T-helper 1 cell treated with Interleukin-12 subunit alpha and Interleukin-12 subunit beta and Interleukin-4 antibody, amounts not matched to agents 30 μg/mL and 1 μg/mL, for 36 hours (primary cell): ENCODE data around the gene SPDYE3.
"Not testable (repeated sequence)": the region's sequence is repeated elsewhere in the genome, so short reads cannot be mapped to it uniquely, and the experiment has no call there.

Source experiments
- H3K27ac Mint-ChIP-seq: one replicate; pipeline ENCODE4 v1.8.0; 2021; ENCODE audit warnings: mild to moderate bottlenecking, mixed read lengths
- H3K27me3 Mint-ChIP-seq: one replicate; pipeline ENCODE4 v1.8.0; 2021; ENCODE audit warnings: low read depth, mixed read lengths
- H3K36me3 Mint-ChIP-seq: one replicate; pipeline ENCODE4 v1.8.0; 2021; ENCODE audit warnings: low read depth, mixed read lengths
- H3K4me1 Mint-ChIP-seq: one replicate; pipeline ENCODE4 v1.8.0; 2021; ENCODE audit warnings: low read depth, mixed read lengths
- H3K4me3 Mint-ChIP-seq: one replicate; pipeline ENCODE4 v1.8.0; 2021; ENCODE audit warnings: mild to moderate bottlenecking, moderate library complexity, mixed read lengths
- H3K9me3 Mint-ChIP-seq: one replicate; pipeline ENCODE4 v1.8.0; 2021; ENCODE audit warnings: mixed read lengths

The SPDYE3 gene, protein sequence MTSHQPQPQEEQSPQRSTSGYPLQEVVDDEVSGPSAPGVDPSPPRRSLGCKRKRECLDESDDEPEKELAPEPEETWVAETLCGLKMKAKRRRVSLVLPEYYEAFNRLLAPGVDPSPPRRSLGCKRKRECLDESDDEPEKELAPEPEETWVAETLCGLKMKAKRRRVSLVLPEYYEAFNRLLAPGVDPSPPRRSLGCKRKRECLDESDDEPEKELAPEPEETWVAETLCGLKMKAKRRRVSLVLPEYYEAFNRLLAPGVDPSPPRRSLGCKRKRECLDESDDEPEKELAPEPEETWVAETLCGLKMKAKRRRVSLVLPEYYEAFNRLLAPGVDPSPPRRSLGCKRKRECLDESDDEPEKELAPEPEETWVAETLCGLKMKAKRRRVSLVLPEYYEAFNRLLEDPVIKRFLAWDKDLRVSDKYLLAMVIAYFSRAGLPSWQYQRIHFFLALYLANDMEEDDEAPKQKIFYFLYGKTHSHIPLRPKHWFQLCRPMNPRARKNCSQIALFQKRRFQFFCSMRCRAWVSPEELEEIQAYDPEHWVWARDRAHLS

GRCh38 chr7:100307402-100307801, at the start of gene SPDYE3:
Gene SPDYE3 (plus strand): TSS chr7:100307702. CDS start chr7:100307886, 184 bp downstream.
- not testable (repeated sequence) for H3K9me3 Mint-ChIP-seq, H3K27ac Mint-ChIP-seq, H3K27me3 Mint-ChIP-seq, H3K36me3 Mint-ChIP-seq, H3K4me1 Mint-ChIP-seq, H3K4me3 Mint-ChIP-seq

GRCh38 chr7:100259984-100260383, 47.5 kb upstream of the SPDYE3 start:
- not testable (repeated sequence) for H3K36me3 Mint-ChIP-seq, H3K4me1 Mint-ChIP-seq, H3K27me3 Mint-ChIP-seq, H3K9me3 Mint-ChIP-seq, H3K4me3 Mint-ChIP-seq, H3K27ac Mint-ChIP-seq

DNA sequence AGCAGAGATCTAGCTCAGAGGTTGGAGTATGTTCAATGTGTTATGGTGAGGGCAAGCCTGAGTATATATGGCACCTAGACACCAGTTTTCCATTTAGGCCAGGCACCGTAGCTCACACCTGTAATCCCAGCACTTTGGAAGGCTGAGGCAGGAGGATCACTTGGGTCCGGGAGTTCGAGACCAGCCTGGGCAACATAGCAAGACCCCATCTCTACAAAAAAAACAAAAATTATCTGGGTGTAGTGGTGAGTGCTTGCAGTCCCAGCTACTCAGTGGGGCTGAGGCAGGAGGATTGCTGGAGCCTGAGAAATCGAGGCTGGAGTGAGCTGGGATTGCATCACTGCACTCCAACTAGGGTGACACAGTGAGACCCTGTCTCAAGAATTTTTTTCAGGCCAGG, 44.6 kb upstream of the SPDYE3 start:
- H3K4me3 Mint-ChIP-seq, H3K4me1 Mint-ChIP-seq, H3K9me3 Mint-ChIP-seq, H3K36me3 Mint-ChIP-seq, H3K27ac Mint-ChIP-seq, H3K27me3 Mint-ChIP-seq: not testable (repeated sequence)

GRCh38 chr7:100264223-100264622, 43.3 kb upstream of the SPDYE3 start:
- H3K9me3 Mint-ChIP-seq, H3K4me1 Mint-ChIP-seq, H3K27ac Mint-ChIP-seq, H3K27me3 Mint-ChIP-seq, H3K36me3 Mint-ChIP-seq, H3K4me3 Mint-ChIP-seq: not testable (repeated sequence)

DNA sequence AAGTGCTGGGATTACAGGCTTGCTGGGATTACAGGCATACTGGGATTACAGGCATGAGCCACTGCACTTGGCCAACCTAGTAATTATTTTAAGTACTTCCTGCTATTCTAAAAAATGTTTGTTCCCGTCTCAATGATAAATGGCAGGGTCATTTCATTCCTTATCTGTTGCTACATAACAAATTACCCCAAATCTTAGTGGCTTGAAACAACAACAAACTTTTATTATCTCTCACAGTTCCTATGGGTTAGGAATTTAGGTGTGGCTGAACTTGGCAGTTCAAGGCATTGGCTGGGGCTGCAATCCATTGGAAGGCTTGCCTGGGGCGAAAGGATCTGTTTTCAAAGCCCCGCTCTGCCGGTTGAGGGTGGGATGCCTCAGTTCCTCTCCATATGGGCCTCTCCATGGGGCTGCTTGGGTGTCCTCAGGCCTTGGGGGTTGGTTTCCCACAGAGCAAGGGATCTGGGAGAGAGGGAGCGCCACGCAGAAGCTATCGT, 42.8 kb upstream of the SPDYE3 start:
- not testable (repeated sequence) for H3K27ac Mint-ChIP-seq, H3K27me3 Mint-ChIP-seq, H3K9me3 Mint-ChIP-seq, H3K4me3 Mint-ChIP-seq, H3K4me1 Mint-ChIP-seq, H3K36me3 Mint-ChIP-seq

GRCh38 chr7:100265851-100266250, 41.7 kb upstream of the SPDYE3 start:
- not testable (repeated sequence) for H3K9me3 Mint-ChIP-seq, H3K4me3 Mint-ChIP-seq, H3K36me3 Mint-ChIP-seq, H3K27me3 Mint-ChIP-seq
- Mint-ChIP-seq H3K27ac (peak overlapping the region; percentile 4), H3K4me1 (peaks cover 10% of the 10 kb centered on the region)

DNA sequence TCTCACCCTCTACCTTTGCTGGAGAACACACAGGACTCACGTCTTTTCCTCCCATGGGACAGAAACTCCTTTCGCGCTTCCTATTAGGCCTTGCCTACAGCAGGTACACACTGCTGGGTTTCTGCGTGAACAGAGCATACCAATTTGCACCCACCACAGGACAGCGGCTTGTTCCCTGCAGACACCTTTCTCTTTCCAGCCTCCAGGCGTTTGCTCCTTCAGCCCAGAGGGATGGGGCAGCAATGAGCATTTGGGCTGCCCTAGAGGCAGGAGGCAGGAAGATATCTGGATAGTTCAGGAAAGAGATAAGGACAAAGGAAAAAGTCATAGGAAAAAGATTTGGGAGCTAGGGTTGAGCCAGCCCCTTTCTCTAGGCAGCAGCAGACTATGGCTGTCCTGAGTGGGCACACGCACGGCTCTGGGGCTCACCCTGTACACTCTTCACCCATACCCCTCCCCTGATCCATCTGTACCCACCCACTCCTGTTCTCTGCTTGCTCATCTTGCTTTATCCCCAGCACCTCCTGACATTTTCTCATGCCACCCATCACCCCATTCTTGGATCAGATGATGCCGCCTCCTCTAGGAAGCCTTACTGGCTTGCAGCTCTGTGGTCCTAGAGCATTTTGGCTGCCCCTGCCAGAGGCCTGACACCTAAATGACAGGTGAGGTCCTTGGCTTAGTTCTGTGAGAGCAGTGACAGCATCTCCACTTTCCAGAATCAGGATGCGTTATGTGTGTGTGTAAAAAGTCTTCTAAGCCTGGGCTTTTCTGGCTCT, 40.7 kb upstream of the SPDYE3 start:
- Mint-ChIP-seq H3K4me1 (peaks cover 15% of the 10 kb centered on the region), H3K9me3 (no peaks in the 10 kb centered on the region), H3K27me3 (peaks cover 8% of the 10 kb centered on the region), H3K4me3 (no peak overlapping the region), H3K36me3 (peaks cover 2% of the 10 kb centered on the region), H3K27ac (no peak overlapping the region)

DNA sequence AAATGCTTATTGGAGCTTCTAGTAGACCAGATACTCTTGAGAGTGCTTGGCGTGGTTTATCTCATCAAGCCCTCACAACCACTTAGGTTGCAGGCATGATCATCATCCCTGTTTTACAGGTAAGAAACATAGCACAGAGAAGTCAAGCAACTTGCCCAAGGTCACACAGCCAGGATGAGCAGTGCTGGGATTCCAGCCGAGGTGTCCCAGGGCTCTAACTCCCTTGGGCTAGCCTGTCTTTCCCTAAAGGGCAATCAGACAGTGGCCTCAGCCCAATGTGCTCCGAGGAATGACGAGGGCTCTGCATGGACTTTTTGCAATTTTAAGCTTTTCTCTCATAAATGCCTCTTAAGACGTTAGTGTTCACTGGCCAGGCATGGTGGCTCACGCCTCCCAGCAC, 39.9 kb upstream of the SPDYE3 start:
- H3K4me1 Mint-ChIP-seq = peaks cover 18% of the 10 kb centered on the region
- no peak overlapping the region for H3K27ac Mint-ChIP-seq
- H3K9me3 Mint-ChIP-seq = no peaks in the 10 kb centered on the region
- H3K36me3 Mint-ChIP-seq = no peaks in the 10 kb centered on the region
- H3K27me3 Mint-ChIP-seq = peaks cover 8% of the 10 kb centered on the region
- H3K4me3 Mint-ChIP-seq = no peak overlapping the region

- not testable (repeated sequence) for H3K4me3 Mint-ChIP-seq, H3K36me3 Mint-ChIP-seq, H3K9me3 Mint-ChIP-seq, H3K27ac Mint-ChIP-seq, H3K27me3 Mint-ChIP-seq
- H3K4me1 Mint-ChIP-seq = peaks cover 18% of the 10 kb centered on the region
Measured at GRCh38 chr7:100268882-100269281, 38.6 kb upstream of the SPDYE3 start.

GRCh38 chr7:100269306-100270045, 38.0 kb upstream of the SPDYE3 start:
- not testable (repeated sequence) for H3K36me3 Mint-ChIP-seq, H3K27ac Mint-ChIP-seq, H3K27me3 Mint-ChIP-seq, H3K9me3 Mint-ChIP-seq, H3K4me3 Mint-ChIP-seq
- H3K4me1 Mint-ChIP-seq = peaks cover 18% of the 10 kb centered on the region

- H3K27me3 Mint-ChIP-seq, H3K9me3 Mint-ChIP-seq, H3K36me3 Mint-ChIP-seq: not testable (repeated sequence)
- Mint-ChIP-seq H3K4me1 (peaks cover 22% of the 10 kb centered on the region), H3K27ac (peak overlapping the region; percentile 65), H3K4me3 (peak overlapping the region; percentile 82)
Measured at GRCh38 chr7:100270046-100270918, 37.2 kb upstream of the SPDYE3 start.

DNA sequence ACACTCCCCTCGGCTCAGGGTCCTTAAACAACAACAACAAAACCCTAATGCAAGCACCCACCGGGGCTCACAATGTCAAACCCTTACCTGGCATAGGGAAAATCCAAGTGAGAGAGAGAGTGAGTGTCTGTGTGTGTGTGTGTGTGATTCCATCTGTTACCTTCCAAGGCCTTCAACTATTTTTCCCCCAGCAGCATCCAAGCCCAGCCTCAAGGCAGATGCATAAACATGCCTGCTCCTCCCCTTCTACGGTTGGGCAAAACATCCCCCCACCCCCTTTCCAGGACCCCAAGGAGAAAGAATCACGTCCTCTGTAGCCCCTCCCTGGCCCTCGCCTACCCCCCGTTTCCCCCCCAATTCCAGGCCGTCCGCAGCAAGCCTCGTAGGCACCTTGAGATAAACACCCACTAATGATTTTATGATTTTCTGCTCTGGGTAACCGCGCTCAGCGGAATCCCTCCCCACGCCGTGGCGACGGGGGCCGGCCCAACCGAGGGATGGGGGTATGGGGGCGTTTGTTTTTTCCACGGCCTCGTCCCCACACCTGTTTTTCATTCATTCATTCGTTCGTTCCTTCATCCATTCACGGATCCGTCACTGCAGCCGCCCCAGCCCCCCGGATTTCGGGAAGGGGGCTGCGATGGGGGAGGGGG, 36.4 kb upstream of the SPDYE3 start:
- not testable (repeated sequence) for H3K27me3 Mint-ChIP-seq, H3K36me3 Mint-ChIP-seq, H3K9me3 Mint-ChIP-seq
- H3K4me3 Mint-ChIP-seq = peak overlapping the region; percentile 82
- peak overlapping the region; percentile 65 for H3K27ac Mint-ChIP-seq
- H3K4me1 Mint-ChIP-seq = peaks cover 19% of the 10 kb centered on the region

DNA sequence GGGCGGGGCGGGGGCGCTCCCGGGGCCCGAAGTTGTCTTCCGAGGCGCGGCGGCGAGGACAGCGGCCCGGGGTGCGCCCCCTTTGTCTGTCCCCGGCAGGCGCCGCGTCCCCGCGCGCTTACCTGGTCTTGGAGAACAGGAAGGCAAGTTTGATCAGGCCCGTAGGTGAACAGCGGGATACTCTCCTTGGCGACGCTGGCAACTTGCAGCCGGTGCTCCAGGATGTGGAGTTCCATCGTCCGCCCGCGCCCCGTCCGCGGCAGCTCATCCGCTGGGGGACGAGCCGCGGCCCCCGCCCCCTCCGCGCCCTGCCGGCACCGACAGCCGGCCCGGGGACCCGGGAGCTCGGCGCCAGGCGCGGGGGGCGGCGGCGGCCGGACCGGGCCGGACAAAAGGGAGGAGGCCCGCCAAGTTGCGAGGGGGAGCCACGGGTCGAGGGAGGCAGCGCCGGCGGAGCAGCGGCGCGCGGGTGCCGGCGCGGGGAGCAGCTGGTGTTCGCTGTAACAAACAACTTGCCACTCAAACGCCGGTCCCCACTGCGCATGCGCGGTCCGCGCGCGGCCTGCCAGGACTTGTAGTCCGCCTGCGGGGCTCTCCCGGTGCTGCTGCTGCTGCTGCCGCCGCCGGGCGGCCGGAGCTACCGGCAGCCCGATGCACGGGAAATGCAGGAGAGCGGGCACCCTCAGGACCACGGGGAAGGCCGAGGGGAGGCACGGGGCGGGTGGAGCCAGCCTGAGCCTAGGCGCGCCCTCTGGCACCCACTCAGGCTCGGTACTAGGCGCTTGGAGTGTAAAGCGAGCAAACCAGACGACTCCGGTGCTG, 35.6 kb upstream of the SPDYE3 start:
- peaks cover 8% of the 10 kb centered on the region for H3K27me3 Mint-ChIP-seq
- peaks cover 2% of the 10 kb centered on the region for H3K36me3 Mint-ChIP-seq
- H3K4me3 Mint-ChIP-seq = peak overlapping the region; percentile 78
- H3K27ac Mint-ChIP-seq = peak overlapping the region; percentile 20
- H3K9me3 Mint-ChIP-seq = no peaks in the 10 kb centered on the region
- peaks cover 15% of the 10 kb centered on the region for H3K4me1 Mint-ChIP-seq
